Endometrium (tissue), 2 donors: ENCODE measurements around the gene RNF208.

ENCODE experiments used
- FAIRE-seq: peaks from 2 replicates; lab custom pipeline; 2012; peaks lifted over from hg19 to GRCh38; lab: Jason Lieb, UNC
- donor health status: control.
- donor health status: control.

RNF208 gene

DNA sequence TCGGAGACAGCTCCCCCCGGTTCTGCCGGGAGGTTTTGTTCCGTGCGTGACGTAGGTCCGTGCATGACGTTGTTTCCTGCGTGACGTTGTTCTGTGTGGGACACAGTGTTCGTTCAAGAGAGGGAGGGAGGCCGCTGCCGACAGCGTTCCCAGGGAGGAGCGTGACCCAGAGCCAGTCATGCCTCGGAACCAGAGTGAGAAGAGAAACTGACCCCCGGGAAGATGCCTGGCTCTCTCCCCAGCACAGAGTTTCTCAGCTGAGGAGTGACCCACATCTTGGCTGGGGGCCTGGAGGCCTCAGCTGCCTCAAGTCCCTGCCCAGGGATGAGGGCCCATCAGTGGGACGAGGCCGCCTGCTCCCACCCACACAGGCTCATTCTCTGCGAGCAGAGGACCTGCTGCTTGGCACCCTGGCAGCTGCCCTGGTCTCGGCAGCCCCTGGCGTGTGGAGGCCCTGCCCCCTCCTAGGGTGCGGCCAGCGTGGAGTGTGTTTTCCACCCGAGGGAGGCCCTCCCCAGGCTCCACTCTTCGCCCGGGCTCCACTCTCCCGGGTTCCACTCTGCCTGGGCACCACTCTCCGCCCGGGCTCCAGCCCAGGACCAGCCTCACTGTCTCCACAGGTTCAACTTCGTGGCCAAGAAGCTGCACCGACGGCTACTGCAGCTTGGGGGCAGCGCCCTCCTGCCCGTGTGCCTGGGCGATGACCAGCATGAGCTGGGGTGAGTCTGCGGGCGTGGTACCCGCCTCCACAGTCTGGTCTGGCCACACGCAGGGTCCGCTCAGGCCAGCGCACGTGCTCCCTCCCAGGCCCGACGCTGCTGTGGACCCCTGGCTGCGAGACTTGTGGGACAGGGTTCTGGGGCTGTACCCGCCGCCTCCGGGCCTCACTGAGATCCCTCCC is 8.6 kb downstream of the RNF208 start:
- no peak for FAIRE-seq

DNA sequence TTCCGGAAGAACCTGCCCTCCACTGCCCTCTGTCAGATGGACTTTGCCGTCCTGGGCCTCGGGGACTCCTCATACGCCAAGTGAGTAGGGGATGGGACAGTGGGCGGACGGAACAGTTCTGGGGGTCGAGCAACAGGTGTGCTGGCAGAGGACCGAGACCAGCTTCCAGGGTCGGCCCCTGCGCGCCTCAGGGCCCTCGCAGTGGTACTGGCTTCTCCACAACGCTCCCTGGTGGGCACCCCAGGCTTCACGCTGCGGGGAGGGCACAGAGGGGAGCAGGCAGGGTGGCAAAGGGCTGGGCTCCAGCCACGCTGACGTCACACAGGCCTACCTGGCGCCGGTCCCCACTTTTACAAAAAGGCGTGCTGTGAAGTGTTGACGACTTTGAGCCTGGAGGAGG is 9.5 kb downstream of the RNF208 start:
- no peak for FAIRE-seq

DNA sequence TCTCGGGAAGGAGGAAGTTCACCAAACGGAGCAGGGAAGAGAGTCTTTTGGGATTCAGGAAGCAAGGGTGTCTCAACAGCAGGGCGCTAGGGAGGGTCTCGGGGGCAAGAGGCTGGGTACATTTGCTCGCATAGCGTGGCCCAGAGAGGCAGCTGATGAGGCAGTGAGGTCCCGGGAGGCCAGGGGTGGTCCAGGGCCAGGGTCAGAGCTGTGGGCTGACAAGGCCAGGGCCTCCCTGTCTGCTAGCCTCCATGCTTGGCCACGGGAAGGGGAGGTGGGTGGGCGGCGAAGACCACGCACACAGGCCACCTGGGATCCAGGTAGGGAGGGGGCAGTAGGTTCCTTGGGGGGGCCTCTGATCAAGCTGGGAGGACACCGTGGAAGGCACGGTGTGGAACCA is 10.5 kb downstream of the RNF208 start:
- no peak for FAIRE-seq

DNA sequence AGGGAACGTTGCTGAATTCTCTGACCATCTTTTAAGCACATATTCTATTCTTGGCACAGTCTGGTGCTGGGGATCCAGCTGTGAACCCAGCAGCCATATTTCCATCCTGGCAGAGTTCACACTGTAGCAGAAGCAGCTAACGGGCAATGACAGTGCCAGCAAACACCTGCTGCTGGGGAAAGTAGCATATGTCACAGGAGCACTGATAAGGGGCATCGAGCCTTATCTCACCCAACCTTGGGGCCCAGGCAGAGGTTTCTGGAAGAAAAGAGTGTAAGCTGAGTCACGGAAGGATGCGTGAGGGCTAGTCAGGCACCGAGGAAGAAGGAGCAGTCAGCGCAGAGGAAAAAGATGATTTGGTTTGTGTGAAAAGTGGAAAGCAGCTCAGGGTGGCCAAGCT is 15.4 kb downstream of the RNF208 start:
- no peak for FAIRE-seq

DNA sequence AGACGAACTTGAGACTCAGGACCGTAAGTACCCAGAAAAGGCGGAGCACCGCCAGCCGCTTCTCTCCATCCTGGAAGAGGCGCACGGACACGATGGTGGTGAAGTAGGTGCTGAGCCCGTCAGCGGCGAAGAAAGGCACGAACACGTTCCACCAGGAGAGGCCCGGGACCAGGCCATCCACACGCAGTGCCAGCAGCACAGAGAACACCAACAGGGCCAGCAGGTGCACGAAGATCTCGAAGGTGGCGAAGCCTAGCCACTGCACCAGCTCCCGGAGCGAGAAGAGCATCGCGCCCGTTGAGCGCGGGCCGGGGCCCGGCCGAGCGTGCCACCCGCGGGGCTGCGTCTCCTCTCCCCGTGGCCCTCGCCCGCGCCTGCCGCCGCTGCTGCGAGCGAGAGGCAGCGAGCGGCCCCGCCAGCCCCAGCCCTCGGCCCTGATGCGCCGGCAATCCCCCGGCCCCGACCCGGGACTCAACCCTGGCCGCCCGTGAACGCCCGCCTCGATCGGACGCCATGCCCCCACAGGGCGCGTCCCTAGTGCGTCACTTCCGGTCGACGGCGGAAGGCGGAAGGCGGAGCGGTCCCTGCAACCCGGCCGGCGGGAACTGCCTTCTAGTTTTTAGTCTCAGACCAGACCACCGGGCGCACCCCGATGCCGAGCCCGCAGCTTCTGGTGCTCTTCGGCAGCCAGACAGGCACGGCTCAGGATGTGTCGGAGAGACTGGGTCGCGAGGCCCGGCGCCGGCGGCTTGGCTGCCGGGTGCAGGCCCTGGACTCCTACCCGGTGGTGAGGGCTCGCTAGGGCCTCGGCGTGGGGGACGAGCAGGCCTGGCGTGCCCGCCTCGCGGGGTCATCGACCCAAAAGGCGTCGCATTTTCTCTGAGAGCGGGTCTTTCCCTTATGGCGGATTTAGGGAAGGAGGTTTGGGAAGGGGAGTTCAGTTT is 16.6 kb downstream of the RNF208 start, which contains the start of the genes NDOR1 and TMEM203:
Gene NDOR1, plus strand, starts transcription at position 575 of the 944 bp plus-strand sequence. Its CDS starts 78 bp downstream, at position 653.
Gene TMEM203, minus strand, starts transcription at position 523 of the 944 bp plus-strand sequence. Its CDS starts 234 bp downstream, at position 289.
- FAIRE-seq: no peak

- FAIRE-seq: no peak
Observed at GRCh38 chr9:137204731-137205125, 17.3 kb downstream of the RNF208 start.

DNA sequence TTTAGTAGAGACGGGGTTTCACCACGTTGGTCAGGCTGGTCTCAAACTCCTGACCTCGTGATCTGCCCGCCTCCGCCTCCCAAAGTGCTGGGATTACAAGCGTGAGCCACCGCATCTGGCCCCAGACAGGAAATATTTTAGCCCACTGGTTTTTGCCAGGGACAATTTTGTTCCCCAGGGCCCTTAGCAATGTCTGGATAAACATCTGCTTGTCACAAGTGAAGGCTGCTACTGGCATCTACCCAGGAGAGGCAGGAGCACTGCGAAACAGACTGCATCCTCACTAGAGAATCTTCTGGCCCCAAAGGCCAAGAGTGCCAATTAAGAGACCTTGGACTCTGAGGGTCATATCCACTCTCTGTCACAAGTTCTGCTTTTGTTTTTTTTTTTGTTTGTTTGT is 19.1 kb downstream of the RNF208 start:
- no peak for FAIRE-seq

- no peak for FAIRE-seq
Observed at GRCh38 chr9:137201205-137201868, 20.7 kb downstream of the RNF208 start.

GRCh38 chr9:137200311-137201204 is 21.5 kb downstream of the RNF208 start, which contains the start of gene TPRN:
TPRN (minus strand) TSS chr9:137200741; CDS start chr9:137200711, 30 bp downstream.
- peak; percentile 93 for FAIRE-seq

DNA sequence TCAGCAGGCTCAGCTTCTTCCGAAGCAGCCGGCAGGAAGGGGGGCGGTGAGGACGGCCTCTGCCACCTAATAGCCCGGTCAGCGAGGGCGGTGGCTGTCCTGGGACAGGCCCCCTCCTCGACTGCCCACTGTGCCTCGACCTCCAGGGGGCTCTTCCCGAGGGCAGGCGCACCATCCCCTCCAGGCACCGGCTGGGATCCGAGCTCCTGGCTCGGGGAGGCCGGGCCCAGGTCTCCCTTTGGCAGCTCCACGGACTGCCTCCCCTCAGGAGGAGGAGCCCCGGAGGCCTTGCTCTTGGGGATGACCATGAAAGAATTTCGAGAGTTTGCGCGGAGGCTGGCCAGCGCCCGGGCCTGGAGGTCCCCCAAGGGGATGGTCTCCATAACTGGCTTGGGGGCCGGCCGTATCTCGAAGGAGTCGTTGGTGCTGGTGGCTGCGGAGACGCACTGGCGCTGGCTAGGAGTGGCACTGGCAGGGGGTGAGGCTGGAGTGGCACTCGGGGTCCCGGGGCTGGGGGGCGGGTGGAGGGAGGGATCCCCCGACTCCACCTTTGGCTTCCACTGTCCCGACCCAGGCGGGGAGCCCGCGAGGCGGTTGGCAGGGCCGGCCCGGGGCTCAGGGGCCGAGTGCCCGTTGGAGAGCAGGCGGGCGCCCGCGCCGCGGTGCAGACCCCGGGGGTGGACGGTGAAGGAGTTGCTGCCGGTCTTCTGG is 22.5 kb downstream of the RNF208 start:
- no peak for FAIRE-seq

- no peak for FAIRE-seq
Observed at GRCh38 chr9:137198902-137199283, 23.1 kb downstream of the RNF208 start.

GRCh38 chr9:137198051-137198901 is 23.8 kb downstream of the RNF208 start:
- no peak for FAIRE-seq

DNA sequence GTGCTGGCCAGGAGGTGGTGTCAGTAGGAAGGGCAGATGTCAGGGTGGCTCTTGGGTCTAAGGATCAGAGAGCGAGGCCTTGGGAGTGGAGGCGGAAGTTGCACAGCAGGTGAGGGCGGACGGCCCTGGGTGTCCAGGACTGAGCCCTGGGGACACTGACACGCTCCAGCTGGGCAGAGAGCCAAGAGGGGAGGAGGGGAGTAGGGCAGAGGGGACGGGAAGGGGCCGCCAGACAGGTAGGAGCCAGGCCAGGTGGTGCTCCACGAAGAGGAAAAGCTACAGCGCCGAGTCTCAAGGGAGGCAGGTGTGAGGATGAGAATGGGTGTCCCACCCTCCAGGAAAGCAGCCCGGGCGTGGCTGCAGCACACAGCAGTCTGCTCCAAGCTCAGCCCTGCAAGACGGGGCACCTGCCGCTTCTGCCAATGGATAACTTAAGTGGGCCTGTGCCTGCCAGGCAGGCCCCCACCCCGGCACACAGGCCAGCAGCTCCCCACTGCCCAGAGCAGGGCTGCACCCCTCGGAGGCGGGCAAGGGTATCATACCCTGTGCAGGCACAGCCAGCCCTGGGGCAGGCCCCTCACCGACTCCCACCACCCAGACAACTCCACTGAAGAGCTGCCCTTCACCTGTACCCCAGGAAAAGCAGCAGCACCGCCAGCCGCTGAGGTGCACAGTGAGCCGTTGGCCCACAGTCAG is 26.4 kb downstream of the RNF208 start:
- no peak for FAIRE-seq

DNA sequence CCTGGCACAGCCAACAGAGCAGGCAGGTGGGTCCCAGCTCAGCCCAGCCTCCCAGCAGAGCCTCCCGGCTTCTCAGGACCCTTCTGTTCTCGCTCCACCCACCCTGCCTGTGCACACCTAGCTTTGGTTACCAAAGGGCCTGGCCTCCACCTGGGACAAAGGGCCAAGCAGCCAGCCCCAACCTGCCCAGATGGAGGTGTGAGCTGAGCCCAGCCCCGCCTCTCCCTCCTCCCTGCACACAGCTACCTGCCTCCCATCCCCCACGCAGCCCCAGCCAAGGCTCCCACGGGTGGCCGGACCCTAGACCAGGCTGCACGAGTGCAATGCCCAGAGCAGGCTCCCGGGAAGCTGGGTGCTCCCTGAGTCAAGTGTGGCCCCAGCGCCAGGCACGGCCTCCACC is 27.1 kb downstream of the RNF208 start:
- FAIRE-seq: no peak

- no peak for FAIRE-seq
Observed at GRCh38 chr9:137194388-137194787, 27.7 kb downstream of the RNF208 start.

- FAIRE-seq: no peak
Observed at GRCh38 chr9:137193771-137194170, 28.3 kb downstream of the RNF208 start.

DNA sequence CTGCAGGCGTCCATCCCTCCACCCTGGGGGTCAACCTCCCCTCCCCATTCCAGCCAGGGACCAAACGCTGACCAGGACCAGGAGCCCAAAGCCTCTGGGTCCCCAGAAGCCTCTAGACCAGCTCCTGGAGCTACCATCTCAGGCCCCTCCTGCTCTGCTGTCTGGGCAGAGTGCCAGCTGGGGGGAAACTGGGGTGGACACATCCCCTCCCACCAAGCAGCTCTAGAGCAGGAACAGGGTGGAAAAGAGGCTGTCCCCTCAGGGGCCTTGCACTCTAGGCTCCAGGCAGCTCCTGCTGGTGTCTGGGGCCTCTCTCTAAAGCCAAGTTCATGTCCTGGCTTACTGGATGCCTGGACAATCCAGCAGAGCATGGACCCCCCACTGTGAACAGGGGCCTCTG is 29.2 kb downstream of the RNF208 start:
- no peak for FAIRE-seq

GRCh38 chr9:137192448-137192780 is 29.6 kb downstream of the RNF208 start:
- no peak for FAIRE-seq
